Stimulated activated CD4-positive, alpha-beta T cell treated with anti-CD3 and anti-CD28 coated beads, Interleukin-15, amount 100 ng/mL, for 1 hour (primary cell): ENCODE results near the gene C19orf53.
A peak's percentile ranks its signal among the peaks of the same experiment; 100 is the strongest.
"Not testable (repeated sequence)": the region's sequence is repeated elsewhere in the genome, so short reads cannot be mapped to it uniquely, and the experiment has no call there.

Experiments
- DNase-seq, 2 donors: peaks; one replicate each; pipeline ENCODE4 v3.0.0-alpha.2; 2020; ENCODE audit warnings: low read depth in 1 of 2, low spot score in 1 of 2

C19orf53 gene

DNA sequence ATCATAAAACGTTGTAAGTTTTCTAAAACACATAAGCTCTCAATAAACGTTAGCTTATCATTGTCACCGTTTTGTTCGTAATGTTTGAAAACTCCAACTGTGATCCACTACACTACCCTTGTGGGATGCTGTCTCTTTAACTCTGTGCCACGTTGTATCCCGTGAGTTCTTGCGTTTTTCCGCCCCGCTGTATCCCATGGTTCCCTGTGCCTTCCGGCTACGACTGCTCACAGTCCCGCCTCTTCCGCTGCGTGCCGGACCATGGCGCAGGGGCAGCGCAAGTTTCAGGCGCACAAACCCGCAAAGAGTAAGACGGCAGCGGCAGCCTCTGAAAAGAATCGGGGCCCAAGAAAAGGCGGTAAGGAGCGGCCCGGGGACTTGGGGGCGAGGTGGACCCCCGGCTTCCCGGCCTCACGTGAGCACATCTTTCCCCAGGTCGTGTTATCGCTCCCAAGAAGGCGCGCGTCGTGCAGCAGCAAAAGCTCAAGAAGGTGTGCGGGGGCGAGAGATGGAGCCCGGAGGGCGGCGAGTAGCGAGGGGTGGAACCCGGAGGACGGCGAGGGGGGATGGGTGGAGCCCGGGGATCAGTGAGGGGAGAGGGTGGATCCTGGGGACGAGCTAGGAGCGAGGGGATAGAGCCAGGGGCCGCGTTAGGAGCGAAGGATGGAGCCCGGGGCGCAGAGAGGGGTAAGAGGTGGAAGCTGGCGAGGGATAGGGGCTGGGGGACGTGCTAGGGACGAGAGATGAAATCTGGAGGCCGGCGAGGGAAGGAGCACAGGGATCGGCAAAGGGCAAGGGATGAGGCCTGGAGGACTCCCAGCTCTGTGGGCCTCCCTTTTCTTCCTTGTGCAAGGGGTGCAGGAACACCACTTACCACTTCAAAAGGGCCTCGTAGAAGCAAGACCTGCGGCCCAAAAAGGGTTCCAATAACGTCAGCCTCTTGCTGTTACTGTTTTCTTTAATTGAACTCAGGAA lies at the start of gene C19orf53:
TSS of gene C19orf53 (plus strand) at position 240 of the 975 bp plus-strand sequence. CDS start at position 262, 22 bp downstream.
- peak; percentile 64 to 78 for DNase-seq

DNA sequence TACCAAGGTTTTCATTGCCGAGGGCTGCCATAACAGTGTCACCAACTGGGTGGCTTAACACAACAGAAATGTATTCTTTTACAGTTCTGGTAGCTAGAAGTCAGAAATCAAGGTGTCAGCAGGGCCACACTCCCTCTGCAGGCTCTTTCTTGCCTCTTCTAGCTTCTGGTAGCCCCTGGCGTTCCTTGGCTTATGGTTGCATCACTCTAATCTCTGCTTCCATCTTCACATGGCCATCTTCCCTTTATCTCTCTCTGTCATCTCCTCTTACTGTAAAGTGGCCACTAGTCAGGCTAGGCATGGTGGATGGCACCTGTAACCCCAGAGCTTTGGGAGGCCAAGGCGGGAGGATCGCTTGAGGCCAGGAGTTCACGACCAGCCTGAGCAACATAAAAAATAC lies 47.9 kb upstream of the C19orf53 start:
- no peak for DNase-seq

DNA sequence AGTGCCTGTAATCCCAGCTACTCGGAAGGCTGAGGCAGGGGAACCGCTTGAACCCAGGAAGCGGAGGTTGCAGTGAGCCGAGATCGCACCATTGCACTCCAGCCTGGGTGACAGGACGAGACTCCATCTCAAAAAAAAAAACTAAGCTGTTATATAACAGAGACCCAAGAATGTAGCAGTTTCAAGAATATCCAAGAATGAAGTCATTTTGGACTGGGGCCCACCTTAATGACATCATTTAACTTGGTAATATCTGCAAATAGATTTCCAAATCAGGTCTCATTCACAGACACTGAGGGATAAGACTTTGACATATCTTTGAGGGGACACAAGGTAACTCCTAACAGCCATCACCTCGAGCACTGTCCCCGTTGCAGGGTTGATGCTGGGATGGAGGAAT lies 46.5 kb upstream of the C19orf53 start:
- DNase-seq, result no peak

DNA sequence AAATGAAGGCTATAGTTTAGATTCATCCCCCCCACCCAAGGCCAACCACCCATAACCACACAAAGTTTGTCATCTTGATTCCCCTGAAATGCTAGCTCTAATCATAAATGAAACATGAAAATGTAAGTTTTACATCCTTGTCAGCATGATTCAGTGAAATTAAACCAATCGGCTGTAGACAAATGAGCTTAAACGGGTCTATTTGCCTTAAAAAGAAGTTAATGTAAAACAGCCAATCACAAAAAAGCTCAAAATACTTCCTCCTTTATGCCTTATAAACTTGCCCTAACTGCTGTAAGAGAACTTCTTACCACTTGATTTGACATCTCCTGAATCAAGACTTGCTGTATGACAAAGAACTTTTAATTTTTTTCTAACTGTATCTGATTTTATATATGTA lies 44.4 kb upstream of the C19orf53 start:
- DNase-seq, result no peak

DNA sequence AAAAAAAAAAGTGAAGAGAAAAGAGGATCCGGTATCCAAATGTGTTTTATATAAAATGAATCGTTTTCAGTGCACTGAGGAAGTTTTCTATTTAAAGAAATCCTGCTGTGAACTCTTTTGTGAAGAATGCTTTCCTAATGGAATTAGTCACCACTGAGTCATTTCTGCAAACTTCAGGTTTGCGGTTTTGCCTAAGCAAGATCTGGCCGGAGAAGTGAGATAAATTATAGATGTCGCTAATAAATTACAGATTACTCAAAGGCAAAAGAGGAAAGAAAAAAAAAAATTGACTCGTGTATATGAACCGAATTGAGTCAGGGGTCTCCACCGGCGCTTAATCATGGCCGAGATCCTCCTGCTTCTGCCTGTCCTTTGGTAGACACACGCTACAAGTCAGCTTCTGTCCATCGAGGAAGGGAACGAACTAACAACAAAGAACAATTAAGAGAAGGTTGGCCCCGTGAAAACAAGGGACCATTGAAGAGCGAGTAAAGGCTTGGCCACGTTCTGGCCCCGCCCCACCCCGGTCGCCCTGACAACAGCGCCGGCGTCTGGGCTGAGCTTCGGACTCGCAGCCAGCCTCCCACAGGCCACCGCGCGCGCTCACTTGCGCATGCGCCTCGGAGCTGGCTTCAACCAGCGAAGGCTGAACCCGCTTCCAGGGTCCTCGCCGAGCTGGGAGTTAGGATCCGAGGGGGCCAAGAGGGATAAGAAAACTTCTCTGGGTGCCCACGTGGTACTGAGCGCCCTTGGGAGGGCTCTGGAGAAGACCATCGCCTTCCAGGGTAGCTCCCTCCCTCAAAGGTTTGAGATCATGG lies 42.9 kb upstream of the C19orf53 start:
- DNase-seq, result peak; percentile 91 to 92

DNA sequence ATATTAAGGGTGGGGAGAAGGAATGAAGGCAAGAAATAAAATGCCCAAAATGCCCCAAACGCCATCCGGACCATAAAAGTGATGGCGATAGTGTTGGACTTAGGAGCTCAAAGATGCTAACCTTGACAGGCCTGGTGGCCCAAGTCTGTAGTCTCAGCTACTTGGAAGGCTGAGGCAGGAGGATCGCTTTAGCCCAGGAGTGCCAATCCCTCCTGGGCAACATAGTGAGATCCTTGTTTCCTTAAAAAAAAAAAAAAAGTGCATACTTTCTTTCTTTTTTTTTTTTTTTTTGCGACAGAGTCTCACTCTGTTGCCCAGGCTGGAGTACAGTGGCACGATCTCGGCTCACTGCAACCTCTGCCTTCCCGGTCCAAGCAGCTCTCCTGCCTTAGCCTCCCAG lies 41.9 kb upstream of the C19orf53 start:
- DNase-seq, result no peak

DNA sequence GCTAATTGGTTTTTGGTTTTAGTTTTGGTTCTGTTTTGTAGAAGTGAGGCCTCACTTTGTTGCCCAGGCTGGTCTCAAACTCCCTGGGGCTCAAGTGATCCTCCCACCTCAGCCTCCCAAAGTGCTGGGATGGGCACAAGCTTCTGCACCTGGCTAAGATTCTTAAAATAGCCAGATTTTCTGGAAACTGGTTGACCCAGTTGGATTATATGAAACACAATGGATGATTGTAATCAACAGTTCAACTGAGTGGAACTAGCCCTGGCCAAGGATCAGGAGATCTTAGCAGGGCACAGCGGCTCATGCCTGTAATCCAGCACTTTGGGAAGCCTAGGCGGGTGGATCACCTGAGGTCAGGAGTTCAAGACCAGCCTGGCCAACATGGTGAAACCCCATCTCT lies 39.5 kb upstream of the C19orf53 start:
- no peak for DNase-seq

DNA sequence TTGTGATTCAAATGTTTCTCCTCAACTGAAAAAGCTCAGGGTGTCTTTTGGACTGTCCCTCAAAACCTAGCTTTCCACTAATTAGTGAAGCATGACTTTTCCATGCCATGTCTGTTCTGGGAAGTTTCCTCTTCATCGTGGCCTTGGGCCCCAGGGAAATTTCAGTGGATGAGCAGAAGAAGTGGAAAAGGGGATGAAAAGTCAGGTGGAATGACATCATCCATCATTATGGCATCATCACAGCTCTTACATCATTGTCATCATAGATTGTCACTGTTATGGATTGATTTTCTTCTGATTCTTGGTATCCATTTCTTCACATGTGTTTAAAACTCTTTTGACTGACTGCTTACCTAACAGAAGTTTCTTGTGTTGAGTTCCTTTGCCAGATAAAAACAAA lies 36.2 kb upstream of the C19orf53 start:
- DNase-seq, result no peak

DNA sequence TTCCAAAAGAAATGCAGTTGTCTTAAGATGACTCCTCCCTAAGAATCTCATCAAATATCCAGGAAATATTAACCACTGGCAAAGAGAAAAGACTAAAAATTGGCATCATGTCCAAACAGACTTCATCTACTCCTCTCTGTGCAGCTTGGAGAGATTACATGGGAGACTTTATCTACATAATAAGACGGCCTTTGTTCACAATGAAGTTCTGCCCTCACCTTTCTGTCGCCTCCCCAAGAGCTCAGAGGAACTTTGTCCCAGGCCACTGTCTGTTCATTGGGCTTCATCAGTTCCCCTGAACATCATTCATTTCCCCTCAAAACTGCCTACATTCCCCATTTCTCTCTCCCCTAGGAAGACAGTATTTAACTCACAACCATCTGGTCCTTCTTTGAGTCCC lies 32.4 kb upstream of the C19orf53 start:
- no peak for DNase-seq

DNA sequence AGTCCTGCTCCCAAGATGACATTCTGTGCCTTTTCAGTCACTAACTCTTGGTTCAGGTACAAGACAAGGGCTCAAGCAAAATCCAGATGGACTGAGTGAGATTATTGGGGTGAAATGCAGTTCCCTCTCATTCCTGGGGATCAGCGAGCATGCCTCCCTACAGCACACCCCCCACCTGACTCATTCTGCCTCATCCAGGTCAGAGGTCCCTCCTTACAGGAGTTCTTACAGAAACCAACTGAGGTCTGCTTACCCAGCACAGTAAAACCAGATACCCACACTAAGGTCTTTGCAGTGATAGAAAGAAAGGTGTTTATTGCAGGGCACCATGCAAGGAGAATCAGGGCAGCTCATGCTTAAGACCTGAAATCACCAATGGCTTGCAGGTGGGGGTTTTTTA lies 31.5 kb upstream of the C19orf53 start:
- no peak for DNase-seq

DNA sequence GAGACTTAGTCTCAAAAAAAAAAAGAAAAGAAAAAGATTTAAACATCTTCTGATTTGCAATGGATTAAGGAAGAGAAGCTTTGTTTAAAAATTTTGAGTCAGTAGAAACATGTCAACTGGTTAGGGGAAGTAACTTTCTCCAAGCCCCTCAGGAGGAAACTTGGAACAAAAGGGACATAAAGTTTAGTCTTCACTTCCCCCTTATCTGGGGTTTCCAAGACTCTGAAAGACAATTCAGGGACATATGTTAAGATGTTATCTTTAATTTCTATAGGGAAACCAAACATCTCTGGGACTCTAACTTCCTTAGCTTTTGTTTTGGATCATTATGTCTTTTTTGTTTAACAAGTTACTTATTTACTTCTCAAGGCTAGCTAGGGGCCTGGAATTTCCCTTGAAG lies 30.1 kb upstream of the C19orf53 start:
- no peak for DNase-seq

DNA sequence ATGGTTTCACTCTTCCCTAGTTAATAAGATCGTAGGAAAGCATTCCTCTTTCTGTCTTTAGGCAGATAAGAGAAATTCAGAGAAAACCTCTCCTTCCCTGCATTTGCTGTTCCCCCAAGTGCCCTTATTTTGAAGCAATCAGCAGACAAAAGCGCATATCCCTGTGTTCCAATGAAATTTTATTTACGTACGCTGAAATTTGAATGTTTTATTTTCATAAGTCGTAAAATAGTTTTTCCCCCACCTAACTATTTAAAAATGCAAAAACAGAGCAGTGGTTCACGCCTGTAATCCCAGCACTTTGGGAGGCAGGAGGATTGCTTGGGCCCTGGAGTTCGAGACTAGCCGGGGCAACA lies 27.2 kb upstream of the C19orf53 start:
- DNase-seq, result no peak

DNA sequence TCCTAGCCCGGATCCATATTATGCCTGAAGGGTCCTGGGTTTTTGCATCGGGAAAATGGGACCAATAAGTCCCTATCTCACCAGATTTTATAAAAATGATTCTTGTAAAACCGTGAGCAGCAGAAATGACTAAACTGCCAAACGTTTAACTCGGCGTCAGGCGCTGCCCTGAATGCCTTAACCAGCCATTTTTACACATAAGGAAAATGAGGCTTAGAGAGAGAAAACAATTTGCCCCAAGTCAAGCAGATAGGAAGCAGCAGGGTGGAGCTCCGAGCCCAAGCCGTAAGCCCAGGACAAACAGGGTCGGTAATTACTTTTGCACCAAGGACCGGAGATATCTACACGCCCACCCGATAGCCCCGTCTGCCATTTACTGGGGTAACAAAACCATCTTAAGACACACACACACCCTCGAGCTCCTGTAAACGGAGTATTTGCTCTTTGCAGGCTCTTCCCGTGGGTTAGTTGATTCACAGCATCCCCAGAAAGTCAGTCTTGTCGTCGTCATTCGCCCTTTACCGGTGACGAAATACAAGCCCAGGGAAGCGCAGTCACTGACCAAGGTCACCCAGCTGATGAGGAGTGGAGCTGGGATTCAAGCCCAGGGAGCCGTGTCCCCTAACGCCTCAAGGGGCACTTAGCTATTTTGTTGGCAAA lies 26.0 kb upstream of the C19orf53 start:
- DNase-seq, result no peak

DNA sequence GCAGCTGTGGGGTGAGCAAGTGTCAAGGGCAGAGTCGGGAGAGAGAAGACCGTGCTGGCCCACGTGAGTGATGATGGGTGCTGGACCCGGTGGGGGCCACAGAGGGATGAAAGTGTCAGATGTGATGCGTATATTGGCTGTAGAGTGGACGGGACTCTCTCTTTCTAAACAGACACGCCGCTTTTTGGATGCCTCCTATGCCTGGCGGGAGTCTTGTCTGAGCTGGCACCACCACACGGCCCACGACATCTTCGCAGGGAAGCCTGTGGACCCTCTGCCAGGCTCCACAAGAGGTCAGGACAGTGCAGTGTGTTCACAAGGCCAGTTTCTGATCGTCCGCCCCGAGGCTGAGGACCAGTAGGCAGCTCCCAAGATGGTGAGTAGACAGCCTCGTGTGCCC lies 22.8 kb upstream of the C19orf53 start:
- no peak for DNase-seq

DNA sequence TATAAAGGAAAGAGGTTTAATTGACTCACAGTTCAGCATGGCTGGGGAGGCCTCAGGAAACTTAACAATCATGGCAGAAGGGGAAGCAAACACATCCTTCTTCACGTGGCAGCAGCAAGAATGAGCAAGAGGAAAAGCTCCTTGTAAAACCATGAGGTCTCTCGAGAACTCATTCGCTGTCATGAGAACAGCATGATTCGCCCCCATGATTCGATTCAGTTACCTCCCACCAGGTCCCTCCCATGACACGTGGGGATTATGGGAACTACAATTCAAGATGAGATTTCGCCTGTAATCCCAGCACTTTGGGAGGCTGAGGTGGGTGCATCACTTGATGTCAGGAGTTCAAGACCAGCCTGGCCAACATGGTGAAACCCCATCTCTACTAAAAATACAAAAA lies 20.6 kb upstream of the C19orf53 start:
- DNase-seq, result not testable (repeated sequence)

DNA sequence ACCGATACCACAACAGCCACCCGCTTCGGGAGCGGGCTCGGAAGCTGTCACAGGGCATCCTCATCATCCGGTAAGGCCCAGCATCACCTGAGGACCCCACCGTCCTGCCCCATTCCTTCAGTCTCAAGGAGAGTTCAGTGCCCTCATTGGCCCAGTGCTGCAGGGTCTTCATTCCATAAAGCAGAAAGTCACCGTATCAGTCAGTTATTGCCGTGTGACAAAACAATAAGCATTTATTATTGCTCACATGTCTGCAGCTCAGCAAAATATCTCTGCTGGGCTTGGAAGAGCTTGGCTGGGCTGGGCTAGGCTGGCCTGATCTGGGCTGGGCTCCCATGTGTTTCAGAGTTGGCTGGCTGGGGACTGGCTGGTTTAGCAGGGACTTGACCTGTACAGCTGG lies 18.0 kb upstream of the C19orf53 start:
- DNase-seq, result no peak

DNA sequence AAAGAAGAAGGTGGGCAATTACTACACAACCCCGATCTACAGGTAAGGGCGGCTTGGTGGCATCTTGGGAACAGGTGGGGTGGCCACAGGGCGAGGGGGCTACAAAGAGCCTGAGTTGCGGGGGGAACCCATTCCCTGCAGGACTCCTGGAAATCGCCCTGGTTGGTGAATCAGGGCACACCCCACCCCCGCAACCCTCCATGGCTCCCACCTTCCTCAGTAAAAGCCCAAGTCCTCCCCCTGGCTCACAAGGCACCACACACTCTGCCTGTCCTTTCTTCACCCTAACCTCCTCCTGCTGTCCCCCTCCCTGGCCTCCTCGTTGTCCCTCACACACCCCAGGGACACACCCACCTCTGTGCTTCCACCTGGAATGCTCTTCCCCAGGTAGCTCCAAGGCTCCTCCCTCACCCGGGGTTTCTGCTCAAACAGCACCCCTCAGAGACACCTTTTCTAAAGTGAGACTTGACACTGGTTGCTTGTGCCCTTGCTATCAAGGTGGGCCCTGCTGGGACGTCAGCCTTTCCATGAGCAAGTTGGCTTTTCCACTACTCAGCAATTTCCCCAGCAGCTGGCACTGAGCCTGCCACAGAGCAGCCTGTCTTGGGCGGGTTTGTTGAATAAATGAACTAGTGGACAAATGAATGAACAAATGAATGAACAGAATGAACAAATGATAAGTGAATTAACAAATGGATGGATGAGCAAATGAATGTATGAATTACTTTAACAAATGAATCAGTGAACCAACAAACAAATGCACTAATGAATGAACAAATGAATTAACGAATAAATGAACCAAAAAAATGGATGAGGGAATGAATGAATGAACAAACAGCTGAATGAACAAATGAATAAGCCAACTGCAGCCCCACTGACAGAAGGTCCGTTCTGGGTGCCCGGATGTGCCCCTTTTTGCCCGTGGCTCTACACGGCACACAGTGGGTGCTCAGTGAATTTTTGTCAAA lies 16.2 kb upstream of the C19orf53 start:
- DNase-seq, result no peak

DNA sequence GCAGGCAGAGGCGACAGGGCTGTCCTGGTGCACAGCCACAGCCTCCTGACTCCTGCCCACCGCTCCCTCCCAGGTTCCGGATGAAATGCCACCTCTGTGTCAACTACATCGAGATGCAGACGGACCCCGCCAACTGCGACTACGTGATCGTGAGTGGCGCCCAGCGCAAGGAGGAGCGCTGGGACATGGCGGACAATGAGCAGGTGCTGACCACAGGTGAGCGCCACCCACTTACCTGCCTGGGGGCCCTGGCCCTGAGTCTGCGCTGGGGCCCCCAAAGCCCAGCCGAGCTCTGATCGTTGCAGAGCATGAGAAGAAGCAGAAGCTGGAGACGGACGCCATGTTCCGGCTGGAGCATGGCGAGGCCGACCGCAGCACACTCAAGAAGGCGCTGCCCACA lies 15.5 kb upstream of the C19orf53 start:
- DNase-seq, result no peak

DNA sequence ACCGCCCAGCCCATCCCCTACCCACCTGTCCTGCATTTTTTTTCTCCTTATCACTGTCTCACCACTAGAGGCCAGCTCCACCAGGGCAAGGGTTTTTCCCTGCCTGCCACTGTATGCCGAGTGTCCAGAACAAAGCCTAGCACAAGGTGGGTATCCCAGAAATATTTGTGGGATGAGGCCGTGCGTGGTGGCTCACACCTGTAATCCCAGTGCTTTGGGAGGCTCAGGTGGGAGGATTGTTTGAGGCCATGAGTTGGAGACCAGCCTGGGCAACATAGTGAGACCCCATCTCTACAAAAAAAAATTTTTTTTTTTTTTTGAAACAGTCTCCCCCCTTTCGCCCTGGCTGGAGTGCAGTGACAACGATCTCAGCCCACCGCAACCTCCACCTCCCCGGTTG lies 12.8 kb upstream of the C19orf53 start:
- no peak for DNase-seq

DNA sequence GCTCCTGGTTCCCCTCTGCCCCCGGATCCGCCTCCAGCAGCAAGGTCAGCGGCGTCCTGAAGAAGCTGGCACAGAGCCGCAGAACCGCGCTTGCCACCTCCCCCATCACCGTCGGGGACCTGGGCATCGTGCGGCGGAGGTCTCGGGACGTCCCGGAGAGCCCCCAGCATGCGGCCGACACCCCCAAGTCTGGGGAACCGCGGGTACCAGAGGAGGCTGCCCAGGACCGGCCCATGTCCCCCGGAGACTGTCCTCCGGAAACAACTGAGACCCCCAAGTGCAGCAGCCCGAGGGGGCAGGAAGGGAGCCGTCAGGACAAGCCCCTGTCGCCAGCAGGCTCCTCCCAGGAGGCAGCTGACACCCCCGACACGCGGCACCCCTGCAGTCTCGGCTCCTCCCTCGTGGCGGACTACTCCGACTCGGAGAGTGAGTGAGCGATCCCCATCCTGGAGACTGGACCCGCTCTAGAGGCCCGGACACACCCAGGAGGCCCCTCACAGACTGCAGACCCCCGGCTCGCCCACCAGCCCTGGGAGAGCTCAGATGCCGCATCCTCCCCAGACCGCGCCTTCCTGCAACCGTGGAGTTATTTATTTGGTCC lies 11.5 kb upstream of the C19orf53 start:
- DNase-seq, result no peak
